OCI-LY1 (cell line): ENCODE measurements around the gene CTNNA3.

Source experiments
- CTCF ChIP-seq: fragments of 200-600 bp; sonication (generic), shearing (Covaris generic); IDR thresholded peaks from 2 replicates; pipeline ENCODE4 v1.5.1; 2017; ENCODE audit warnings: mild to moderate bottlenecking, antibody characterized with exemption, low read length, moderate library complexity, mixed read lengths
- EZH2 ChIP-seq: fragments of 200-600 bp; sonication (generic), shearing (Covaris generic); IDR thresholded peaks from 2 replicates; pipeline ENCODE4 v1.8.0; 2017; ENCODE audit warnings: borderline replicate concordance, mixed run types, mild to moderate bottlenecking, antibody characterized with exemption, low read length, moderate library complexity, mixed read lengths

GRCh38 chr10:66941491-66941890, 754.5 kb downstream of the CTNNA3 start:
- TF ChIP-seq CTCF (no peak), EZH2 (no peak)
